Measurements from ENCODE around the gene UBASH3B.
"Not testable (repeated sequence)": the region's sequence is repeated elsewhere in the genome, so short reads cannot be mapped to it uniquely, and the experiment has no call there.

Gene UBASH3B

DNA sequence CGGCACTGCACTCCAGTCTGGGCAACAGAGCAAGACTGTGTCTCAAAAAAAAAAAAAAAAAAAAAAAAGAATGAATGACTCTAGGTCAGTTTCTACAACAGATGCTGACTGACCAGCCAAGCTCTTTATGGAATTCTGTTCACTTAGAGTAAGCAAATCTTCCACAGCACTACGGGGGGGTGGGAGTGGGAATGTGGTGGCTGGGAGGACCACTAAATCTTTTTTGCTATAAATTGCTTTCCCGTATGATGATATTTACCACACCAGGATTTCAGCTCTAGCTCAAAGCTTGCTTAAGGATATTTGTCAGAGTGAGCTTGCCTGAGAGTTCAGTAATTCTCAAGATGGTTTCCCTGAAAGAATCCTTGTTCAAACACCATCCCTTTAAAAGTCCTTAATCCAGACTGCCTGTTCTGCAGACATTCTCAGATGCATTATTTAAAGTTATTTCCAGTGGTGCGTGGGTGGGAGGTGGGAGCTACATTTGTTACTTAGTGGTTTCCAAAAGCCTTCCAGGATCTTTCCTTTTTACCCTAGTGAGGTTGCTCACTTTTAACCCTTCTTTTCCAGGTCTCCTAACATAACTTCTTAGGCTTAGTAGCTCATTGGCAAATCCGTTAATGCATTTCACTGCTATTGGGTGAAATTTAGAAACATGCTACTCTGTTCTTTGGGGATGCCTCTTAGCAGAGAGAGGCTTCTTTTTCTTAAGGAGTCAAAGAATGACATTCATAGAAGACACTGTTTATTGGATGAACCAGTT is 65.9 kb downstream of the UBASH3B start:
- Histone ChIP-seq H3K4me3 (ENCODE audit: low read length) (no peak overlapping the region), H3K27me3 (ENCODE audit: control insufficient read depth, insufficient read depth, low read length) (no peaks in the 10 kb centered on the region), H3K9me3 (ENCODE audit: control insufficient read depth, insufficient read depth, low read length) (no peaks in the 10 kb centered on the region), H3K36me3 (ENCODE audit: control insufficient read depth, insufficient read depth, low read length) (no peaks in the 10 kb centered on the region), H3K4me1 (ENCODE audit: control insufficient read depth, insufficient read depth, low read length) (peaks cover 4% of the 10 kb centered on the region), H3K27ac (ENCODE audit: low read length) (no peak overlapping the region)
- WGBS (ENCODE audit: insufficient coverage, insufficient read length), result no CpG with 5 or more reads among the region's 5 CpGs
- no peak for DNase-seq (ENCODE audit: low read depth, low spot score)

DNA sequence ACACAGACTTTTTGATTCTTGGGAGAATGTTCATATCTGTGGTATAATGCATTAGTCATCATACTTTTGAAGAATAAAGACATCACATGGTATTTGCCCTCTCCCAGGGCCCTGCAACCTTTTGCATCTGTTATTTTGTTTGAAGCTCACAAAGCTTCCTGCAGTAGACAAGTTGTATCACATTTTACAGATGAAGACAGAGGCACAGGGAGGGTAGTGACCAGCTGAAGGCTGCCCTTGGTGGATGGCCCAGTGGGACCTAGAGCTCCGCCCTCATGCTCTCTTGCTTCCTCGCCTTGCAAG is 66.4 kb downstream of the UBASH3B start:
- Histone ChIP-seq H3K27me3 (ENCODE audit: control insufficient read depth, insufficient read depth, low read length) (no peaks in the 10 kb centered on the region), H3K27ac (ENCODE audit: low read length) (no peak overlapping the region), H3K4me3 (ENCODE audit: low read length) (no peak overlapping the region), H3K9me3 (ENCODE audit: control insufficient read depth, insufficient read depth, low read length) (no peaks in the 10 kb centered on the region), H3K36me3 (ENCODE audit: control insufficient read depth, insufficient read depth, low read length) (no peaks in the 10 kb centered on the region), H3K4me1 (ENCODE audit: control insufficient read depth, insufficient read depth, low read length) (peaks cover 4% of the 10 kb centered on the region)
- no peak for DNase-seq (ENCODE audit: low read depth, low spot score)
- no CpG with 5 or more reads among the region's 2 CpGs for WGBS (ENCODE audit: insufficient coverage, insufficient read length)

DNA sequence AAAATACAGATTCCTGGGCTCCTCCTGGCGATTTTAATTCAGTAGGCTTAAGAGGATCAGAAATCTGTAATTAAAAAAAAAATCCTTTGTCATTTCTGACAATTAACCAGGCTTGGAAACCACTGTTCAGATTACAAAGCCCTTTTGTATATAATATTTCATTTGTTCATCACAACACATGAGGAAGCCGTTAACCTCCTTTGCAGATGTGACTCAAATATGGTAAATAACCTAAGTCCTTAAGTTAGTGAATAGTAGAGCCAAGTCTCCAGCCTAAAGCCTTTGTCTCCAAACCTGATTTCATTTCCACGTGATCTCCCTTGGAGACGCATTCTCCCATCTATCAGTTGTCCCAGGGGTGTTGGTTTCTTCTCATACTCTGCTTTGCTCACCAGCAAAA is 67.6 kb downstream of the UBASH3B start:
- WGBS (ENCODE audit: insufficient coverage, insufficient read length), result no CpG with 5 or more reads among the region's 4 CpGs
- H3K27ac ChIP-seq (ENCODE audit: low read length), result no peak overlapping the region
- peaks cover 4% of the 10 kb centered on the region for H3K4me1 ChIP-seq (ENCODE audit: control insufficient read depth, insufficient read depth, low read length)
- no peaks in the 10 kb centered on the region for H3K9me3 ChIP-seq (ENCODE audit: control insufficient read depth, insufficient read depth, low read length)
- no peaks in the 10 kb centered on the region for H3K36me3 ChIP-seq (ENCODE audit: control insufficient read depth, insufficient read depth, low read length)
- no peaks in the 10 kb centered on the region for H3K27me3 ChIP-seq (ENCODE audit: control insufficient read depth, insufficient read depth, low read length)
- H3K4me3 ChIP-seq (ENCODE audit: low read length), result no peak overlapping the region
- no peak for DNase-seq (ENCODE audit: low read depth, low spot score)

DNA sequence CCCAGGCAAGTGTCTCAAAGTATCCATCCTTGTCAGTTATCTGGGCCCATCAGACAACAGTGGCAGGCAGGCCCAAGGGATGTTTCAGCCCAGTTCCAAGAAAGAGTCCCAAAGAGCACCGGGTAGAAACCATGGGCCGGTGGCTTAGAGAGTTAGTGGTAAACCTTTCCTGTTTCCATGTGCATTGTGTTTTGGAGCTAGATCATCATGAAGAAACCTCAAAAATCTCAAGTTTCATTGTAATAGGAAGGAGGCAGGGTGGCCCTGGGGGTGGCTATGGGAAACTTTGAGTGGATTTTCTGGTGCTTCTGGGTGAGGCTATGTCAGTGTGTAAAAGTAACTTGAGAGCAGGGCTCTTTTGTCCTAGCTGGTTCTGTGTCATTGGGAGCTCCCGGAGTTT is 68.1 kb downstream of the UBASH3B start:
- Histone ChIP-seq H3K4me1 (ENCODE audit: control insufficient read depth, insufficient read depth, low read length) (peaks cover 4% of the 10 kb centered on the region), H3K9me3 (ENCODE audit: control insufficient read depth, insufficient read depth, low read length) (no peaks in the 10 kb centered on the region), H3K36me3 (ENCODE audit: control insufficient read depth, insufficient read depth, low read length) (no peaks in the 10 kb centered on the region), H3K27me3 (ENCODE audit: control insufficient read depth, insufficient read depth, low read length) (no peaks in the 10 kb centered on the region), H3K4me3 (ENCODE audit: low read length) (no peak overlapping the region), H3K27ac (ENCODE audit: low read length) (no peak overlapping the region)
- WGBS (ENCODE audit: insufficient coverage, insufficient read length), result no CpG with 5 or more reads among the region's 3 CpGs
- DNase-seq (ENCODE audit: low read depth, low spot score), result no peak

DNA sequence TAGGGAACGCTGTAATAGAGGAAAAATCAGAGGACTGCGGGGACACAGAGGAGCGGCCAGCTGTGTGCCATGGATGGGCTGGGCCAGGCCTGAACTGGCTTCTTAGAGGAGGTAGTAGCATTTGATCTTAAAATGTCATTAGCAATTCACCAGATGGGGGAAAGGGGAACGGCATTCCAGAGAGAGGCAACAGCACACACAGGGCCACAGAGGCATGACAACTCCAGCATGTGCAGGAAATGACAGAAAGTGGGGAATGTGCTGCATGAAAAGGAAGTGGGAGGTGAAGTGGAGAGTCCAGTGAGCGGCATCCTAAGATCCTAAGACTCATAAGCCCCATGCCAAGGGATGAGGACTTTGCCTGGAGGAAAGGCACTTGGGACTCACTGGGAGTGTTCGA is 69.0 kb downstream of the UBASH3B start:
- Histone ChIP-seq H3K4me3 (ENCODE audit: low read length) (no peak overlapping the region), H3K4me1 (ENCODE audit: control insufficient read depth, insufficient read depth, low read length) (peaks cover 4% of the 10 kb centered on the region), H3K27ac (ENCODE audit: low read length) (no peak overlapping the region), H3K27me3 (ENCODE audit: control insufficient read depth, insufficient read depth, low read length) (no peaks in the 10 kb centered on the region), H3K9me3 (ENCODE audit: control insufficient read depth, insufficient read depth, low read length) (no peaks in the 10 kb centered on the region), H3K36me3 (ENCODE audit: control insufficient read depth, insufficient read depth, low read length) (no peaks in the 10 kb centered on the region)
- DNase-seq (ENCODE audit: low read depth, low spot score), result no peak
- no CpG with 5 or more reads among the region's 6 CpGs for WGBS (ENCODE audit: insufficient coverage, insufficient read length)

DNA sequence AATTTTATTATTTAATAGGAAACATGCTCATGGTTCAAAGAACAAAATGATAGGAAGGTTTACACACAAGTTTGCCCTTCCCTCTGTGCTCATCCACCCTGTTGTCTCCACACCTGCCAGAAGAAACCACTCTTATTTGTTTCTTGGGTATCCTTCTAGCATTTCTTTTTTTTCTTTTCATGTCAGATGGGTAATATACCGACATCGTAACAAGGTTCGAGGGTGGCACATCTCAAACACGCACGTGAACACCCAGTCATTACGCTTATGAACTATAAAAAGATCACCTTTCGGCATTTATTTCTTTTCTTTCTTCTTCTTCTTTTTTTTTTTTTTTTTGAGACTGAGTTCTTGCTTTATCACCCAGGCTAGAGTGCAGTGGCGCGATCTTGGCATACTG is 70.5 kb downstream of the UBASH3B start:
- H3K9me3 ChIP-seq (ENCODE audit: control insufficient read depth, insufficient read depth, low read length), result no peaks in the 10 kb centered on the region
- no peaks in the 10 kb centered on the region for H3K27me3 ChIP-seq (ENCODE audit: control insufficient read depth, insufficient read depth, low read length)
- H3K4me1 ChIP-seq (ENCODE audit: control insufficient read depth, insufficient read depth, low read length), result peaks cover 4% of the 10 kb centered on the region
- no peaks in the 10 kb centered on the region for H3K36me3 ChIP-seq (ENCODE audit: control insufficient read depth, insufficient read depth, low read length)
- H3K4me3 ChIP-seq (ENCODE audit: low read length), result no peak overlapping the region
- WGBS (ENCODE audit: insufficient coverage, insufficient read length), result no CpG with 5 or more reads among the region's 9 CpGs
- no peak overlapping the region for H3K27ac ChIP-seq (ENCODE audit: low read length)
- DNase-seq (ENCODE audit: low read depth, low spot score), result no peak

DNA sequence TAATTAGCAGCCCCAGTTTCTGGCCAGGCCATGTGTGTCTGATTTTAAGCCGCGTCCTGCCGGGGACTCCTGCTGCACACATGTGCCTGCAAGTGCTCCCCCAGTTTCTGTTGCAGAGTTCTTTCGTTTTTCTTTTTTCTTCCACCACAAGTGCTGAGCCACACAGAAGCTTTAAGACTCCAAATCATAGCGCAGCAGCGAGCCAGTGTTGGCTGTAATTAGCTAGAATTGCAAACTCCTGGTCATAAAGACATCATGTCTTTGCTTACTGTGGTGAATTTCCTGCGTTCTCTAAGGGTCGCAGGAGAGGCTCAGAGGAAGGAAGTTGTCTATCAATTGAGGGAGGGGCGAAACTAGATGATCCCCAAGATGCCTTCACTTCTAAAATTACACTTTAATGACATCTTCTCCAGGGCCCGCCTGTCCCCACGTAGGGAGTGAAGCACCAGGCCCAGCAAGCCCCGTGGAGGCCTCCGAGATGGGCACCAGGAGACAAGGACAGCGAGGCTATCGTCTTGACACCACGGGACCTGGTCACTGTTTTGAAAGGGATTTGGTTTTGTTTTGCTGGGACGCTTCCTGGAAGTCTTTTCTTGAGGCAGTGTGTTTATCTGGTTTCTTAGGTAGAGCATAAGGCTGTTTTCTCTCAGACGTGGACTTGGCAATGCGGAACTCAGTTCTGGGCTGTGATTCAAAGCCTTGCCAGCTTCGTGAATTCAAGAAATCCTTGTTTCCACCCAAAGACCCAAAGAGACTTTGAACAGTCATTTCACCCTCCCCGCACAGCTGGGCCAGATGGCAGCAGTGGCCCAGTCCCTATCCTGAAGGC is 71.8 kb downstream of the UBASH3B start:
- Histone ChIP-seq H3K27me3 (ENCODE audit: control insufficient read depth, insufficient read depth, low read length) (no peaks in the 10 kb centered on the region), H3K9me3 (ENCODE audit: control insufficient read depth, insufficient read depth, low read length) (no peaks in the 10 kb centered on the region), H3K36me3 (ENCODE audit: control insufficient read depth, insufficient read depth, low read length) (no peaks in the 10 kb centered on the region), H3K4me3 (ENCODE audit: low read length) (no peak overlapping the region), H3K4me1 (ENCODE audit: control insufficient read depth, insufficient read depth, low read length) (peaks cover 4% of the 10 kb centered on the region), H3K27ac (ENCODE audit: low read length) (no peak overlapping the region)
- DNase-seq (ENCODE audit: low read depth, low spot score), result no peak
- no CpG with 5 or more reads among the region's 21 CpGs for WGBS (ENCODE audit: insufficient coverage, insufficient read length)

DNA sequence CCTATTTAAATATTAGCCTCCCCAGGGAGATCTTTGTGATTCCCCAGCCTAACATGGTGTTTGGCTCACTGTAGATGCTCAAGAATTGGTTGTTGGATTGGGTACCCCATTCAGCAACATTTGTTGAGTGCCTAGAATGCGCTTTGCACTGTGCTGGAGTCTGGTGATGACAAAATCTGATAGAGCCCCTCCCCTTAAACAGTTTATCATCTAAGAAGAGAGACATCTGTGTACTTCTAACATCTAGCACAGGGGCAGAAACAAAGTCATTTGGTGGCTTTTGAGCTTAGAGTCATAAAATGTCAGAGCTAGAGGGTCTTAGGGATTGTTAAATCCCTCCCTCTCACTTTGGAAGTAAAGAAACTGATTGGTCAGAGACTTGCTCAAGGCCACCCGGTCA is 73.0 kb downstream of the UBASH3B start:
- DNase-seq (ENCODE audit: low read depth, low spot score), result no peak
- Histone ChIP-seq H3K27me3 (ENCODE audit: control insufficient read depth, insufficient read depth, low read length) (no peaks in the 10 kb centered on the region), H3K9me3 (ENCODE audit: control insufficient read depth, insufficient read depth, low read length) (no peaks in the 10 kb centered on the region), H3K27ac (ENCODE audit: low read length) (no peak overlapping the region), H3K4me3 (ENCODE audit: low read length) (no peak overlapping the region), H3K4me1 (ENCODE audit: control insufficient read depth, insufficient read depth, low read length) (peaks cover 4% of the 10 kb centered on the region), H3K36me3 (ENCODE audit: control insufficient read depth, insufficient read depth, low read length) (no peaks in the 10 kb centered on the region)
- WGBS (ENCODE audit: insufficient coverage, insufficient read length), result no CpG with 5 or more reads among the region's 2 CpGs

DNA sequence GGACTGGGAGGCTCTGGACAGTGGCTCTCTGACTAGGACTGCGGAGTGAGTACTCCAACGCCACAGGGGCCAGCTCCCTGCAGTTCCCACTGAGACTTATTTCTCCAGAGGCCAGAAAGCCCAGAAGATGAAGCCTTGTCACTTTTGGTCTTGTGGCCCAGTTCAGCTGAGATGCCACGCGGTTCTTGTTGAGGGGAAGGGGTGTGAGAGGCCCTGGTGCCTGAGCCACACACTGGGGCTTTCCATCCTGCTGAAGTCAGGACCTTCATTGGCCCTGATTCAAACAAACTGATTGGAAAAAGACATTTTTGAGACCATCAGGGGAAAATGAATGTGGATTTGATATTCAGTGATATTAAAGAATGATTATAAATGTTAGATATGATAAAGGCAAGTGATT is 73.6 kb downstream of the UBASH3B start:
- no peak for DNase-seq (ENCODE audit: low read depth, low spot score)
- no CpG with 5 or more reads among the region's 4 CpGs for WGBS (ENCODE audit: insufficient coverage, insufficient read length)
- Histone ChIP-seq H3K27ac (ENCODE audit: low read length) (no peak overlapping the region), H3K27me3 (ENCODE audit: control insufficient read depth, insufficient read depth, low read length) (no peaks in the 10 kb centered on the region), H3K4me3 (ENCODE audit: low read length) (no peak overlapping the region), H3K4me1 (ENCODE audit: control insufficient read depth, insufficient read depth, low read length) (peaks cover 4% of the 10 kb centered on the region), H3K36me3 (ENCODE audit: control insufficient read depth, insufficient read depth, low read length) (no peaks in the 10 kb centered on the region), H3K9me3 (ENCODE audit: control insufficient read depth, insufficient read depth, low read length) (no peaks in the 10 kb centered on the region)

DNA sequence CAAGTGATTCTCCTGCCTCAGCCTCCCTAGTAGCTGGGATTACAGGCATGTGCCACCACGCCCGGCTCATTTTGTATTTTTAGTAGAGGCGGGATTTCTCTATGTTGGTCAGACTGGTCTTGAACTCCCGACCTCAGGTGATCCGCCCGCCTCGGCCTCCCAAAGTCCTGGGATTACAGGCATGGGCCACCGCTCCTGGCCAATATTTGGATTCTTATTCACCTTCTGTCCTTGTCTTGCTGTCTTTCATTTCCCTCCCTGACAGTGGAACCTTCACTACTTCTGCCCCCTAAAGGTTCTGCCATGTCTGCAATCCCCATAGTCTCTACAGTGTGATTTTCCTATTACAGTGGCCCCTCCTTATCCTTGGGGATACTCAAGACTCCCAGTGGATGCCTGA is 75.2 kb downstream of the UBASH3B start:
- H3K27ac ChIP-seq (ENCODE audit: low read length); H3K27me3 ChIP-seq (ENCODE audit: control insufficient read depth, insufficient read depth, low read length); H3K4me1 ChIP-seq (ENCODE audit: control insufficient read depth, insufficient read depth, low read length); H3K36me3 ChIP-seq (ENCODE audit: control insufficient read depth, insufficient read depth, low read length); H3K4me3 ChIP-seq (ENCODE audit: low read length); DNase-seq (ENCODE audit: low read depth, low spot score); H3K9me3 ChIP-seq (ENCODE audit: control insufficient read depth, insufficient read depth, low read length): not testable (repeated sequence)
- no CpG with 5 or more reads among the region's 8 CpGs for WGBS (ENCODE audit: insufficient coverage, insufficient read length)

DNA sequence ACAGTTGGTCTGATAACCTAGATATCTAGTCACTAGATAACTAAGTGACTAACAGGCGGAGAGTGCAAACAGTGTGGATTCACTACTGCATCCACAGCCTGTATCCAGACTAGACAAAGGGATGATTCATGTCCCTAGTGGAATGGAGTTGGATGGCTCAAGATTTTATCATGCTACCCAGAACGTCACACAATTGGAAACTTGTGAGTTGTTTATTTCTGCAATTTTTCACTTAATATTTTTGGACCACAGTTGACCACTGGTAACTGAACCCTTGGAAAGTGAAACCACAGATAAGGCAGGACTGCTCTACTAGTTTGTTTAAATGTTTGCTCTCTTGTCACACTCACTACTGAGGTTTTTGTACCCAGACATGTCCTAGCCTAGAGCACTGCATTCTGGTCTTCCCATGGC is 76.0 kb downstream of the UBASH3B start:
- H3K27ac ChIP-seq (ENCODE audit: low read length), result no peak overlapping the region
- no peaks in the 10 kb centered on the region for H3K9me3 ChIP-seq (ENCODE audit: control insufficient read depth, insufficient read depth, low read length)
- H3K4me1 ChIP-seq (ENCODE audit: control insufficient read depth, insufficient read depth, low read length), result no peaks in the 10 kb centered on the region
- no CpG with 5 or more reads among the region's 2 CpGs for WGBS (ENCODE audit: insufficient coverage, insufficient read length)
- no peaks in the 10 kb centered on the region for H3K27me3 ChIP-seq (ENCODE audit: control insufficient read depth, insufficient read depth, low read length)
- H3K4me3 ChIP-seq (ENCODE audit: low read length), result no peak overlapping the region
- H3K36me3 ChIP-seq (ENCODE audit: control insufficient read depth, insufficient read depth, low read length), result no peaks in the 10 kb centered on the region
- no peak for DNase-seq (ENCODE audit: low read depth, low spot score)

All from iPS DF 6.9 (cell line).